ENCODE data around the gene MARS1. TPM values are rescaled to one million over a fixed set of nuclear protein-coding genes. Genes with fewer than 3 reads are reported as not detected.

The MARS1 gene
- total RNA-seq, 1 donor from 2014 or later, result 290 TPM

DNA sequence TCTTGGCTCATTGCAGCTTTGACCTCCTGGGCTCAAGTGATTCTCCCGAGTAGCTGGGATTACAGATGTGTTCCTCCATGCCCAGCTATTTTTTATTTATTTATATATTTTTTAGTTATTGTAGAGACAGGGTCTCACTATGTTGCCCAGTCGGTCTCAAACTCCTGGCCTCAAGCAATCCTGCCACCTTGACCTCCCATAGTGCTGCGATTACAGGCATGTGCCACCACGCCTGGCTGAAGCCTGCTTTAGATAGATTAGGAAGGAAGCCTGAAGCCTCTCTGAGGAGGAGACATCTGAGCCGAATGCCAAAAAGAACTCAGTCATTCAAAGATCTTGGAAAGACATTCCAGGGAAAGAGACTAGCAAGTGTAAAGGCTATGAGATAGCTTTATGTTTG, 43.1 kb upstream of the MARS1 start:
- H3K4me3 Mint-ChIP-seq (ENCODE audit: low read depth), result no peak overlapping the region
- no peak overlapping the region for H3K27ac Mint-ChIP-seq
- no peaks in the 10 kb centered on the region for H3K36me3 Mint-ChIP-seq (ENCODE audit: insufficient read depth)
- TF ChIP-seq, protein P1, sequence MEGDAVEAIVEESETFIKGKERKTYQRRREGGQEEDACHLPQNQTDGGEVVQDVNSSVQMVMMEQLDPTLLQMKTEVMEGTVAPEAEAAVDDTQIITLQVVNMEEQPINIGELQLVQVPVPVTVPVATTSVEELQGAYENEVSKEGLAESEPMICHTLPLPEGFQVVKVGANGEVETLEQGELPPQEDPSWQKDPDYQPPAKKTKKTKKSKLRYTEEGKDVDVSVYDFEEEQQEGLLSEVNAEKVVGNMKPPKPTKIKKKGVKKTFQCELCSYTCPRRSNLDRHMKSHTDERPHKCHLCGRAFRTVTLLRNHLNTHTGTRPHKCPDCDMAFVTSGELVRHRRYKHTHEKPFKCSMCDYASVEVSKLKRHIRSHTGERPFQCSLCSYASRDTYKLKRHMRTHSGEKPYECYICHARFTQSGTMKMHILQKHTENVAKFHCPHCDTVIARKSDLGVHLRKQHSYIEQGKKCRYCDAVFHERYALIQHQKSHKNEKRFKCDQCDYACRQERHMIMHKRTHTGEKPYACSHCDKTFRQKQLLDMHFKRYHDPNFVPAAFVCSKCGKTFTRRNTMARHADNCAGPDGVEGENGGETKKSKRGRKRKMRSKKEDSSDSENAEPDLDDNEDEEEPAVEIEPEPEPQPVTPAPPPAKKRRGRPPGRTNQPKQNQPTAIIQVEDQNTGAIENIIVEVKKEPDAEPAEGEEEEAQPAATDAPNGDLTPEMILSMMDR (IDR thresholded peaks at IDR 0.05; ENCODE audit: unreplicated experiment), result no peak
- no peaks in the 10 kb centered on the region for H3K27me3 Mint-ChIP-seq
- DNase-seq (ENCODE audit: low spot score, unreplicated experiment), result no peak
- no peaks in the 10 kb centered on the region for H3K9me3 Mint-ChIP-seq (ENCODE audit: low read depth)
- no peaks in the 10 kb centered on the region for H3K4me1 Mint-ChIP-seq (ENCODE audit: low read depth)

DNA sequence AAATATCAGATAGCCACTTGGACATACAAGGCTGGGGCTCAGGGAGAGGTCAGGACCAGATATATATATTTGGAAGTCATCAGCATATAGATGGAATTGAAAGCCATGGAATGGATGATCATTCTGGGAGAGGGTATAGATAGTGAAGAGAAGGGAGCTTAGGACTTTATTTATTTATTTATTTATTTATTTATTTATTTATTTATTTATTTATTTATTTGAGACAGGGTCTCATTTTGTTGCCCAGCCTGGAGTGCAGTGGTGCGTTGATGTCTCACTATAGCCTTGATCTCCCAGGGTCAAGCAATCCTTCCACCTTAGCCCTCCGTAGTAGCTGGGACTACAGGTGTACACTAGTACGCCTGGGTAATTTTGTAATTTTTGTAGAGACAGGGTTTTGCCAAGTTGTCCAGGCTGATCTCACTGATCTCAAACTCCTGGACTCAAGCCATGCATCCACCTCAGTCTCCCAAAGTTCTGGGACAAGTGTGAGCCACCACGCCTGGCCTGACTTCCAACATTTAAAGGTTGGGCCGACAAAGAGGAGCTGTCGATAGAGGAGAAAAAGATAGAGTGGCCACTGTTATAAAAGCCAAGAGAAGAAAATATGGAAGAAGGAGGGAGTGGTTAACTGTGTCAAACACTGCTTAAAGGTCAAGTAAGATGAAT, 41.4 kb upstream of the MARS1 start:
- Mint-ChIP-seq H3K36me3 (ENCODE audit: insufficient read depth) (no peaks in the 10 kb centered on the region), H3K27ac (no peak overlapping the region), H3K9me3 (ENCODE audit: low read depth) (no peaks in the 10 kb centered on the region), H3K4me1 (ENCODE audit: low read depth) (peaks cover 3% of the 10 kb centered on the region), H3K27me3 (peaks cover 7% of the 10 kb centered on the region), H3K4me3 (ENCODE audit: low read depth) (no peak overlapping the region)
- DNase-seq (ENCODE audit: low spot score, unreplicated experiment), result no peak
- TF ChIP-seq, protein P1 (IDR thresholded peaks at IDR 0.05; ENCODE audit: unreplicated experiment), result no peak

DNA sequence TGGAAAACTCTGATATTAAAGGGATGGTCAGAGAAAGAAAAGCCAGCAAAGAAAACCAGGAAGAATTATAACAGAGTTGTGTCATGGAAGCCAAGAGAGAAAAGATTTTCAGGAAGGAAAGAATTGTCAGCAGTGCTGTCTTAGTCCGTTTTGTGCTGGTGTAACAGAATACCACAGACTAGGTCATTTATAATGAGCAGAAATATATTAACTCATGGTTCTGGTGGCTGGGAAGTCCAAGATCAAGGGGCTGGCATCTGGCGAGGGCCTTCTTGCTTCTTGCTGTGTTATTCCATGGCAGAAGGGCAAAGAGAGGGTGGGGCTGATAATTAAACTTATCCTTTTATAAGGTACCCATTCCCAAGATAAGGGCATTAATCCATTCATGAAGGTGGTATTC, 39.2 kb upstream of the MARS1 start:
- no peaks in the 10 kb centered on the region for H3K9me3 Mint-ChIP-seq (ENCODE audit: low read depth)
- DNase-seq (ENCODE audit: low spot score, unreplicated experiment), result no peak
- H3K27ac Mint-ChIP-seq, result no peak overlapping the region
- H3K4me3 Mint-ChIP-seq (ENCODE audit: low read depth), result no peak overlapping the region
- peaks cover 7% of the 10 kb centered on the region for H3K27me3 Mint-ChIP-seq
- H3K36me3 Mint-ChIP-seq (ENCODE audit: insufficient read depth), result no peaks in the 10 kb centered on the region
- peaks cover 7% of the 10 kb centered on the region for H3K4me1 Mint-ChIP-seq (ENCODE audit: low read depth)
- TF ChIP-seq, protein P1 (IDR thresholded peaks at IDR 0.05; ENCODE audit: unreplicated experiment), result no peak

DNA sequence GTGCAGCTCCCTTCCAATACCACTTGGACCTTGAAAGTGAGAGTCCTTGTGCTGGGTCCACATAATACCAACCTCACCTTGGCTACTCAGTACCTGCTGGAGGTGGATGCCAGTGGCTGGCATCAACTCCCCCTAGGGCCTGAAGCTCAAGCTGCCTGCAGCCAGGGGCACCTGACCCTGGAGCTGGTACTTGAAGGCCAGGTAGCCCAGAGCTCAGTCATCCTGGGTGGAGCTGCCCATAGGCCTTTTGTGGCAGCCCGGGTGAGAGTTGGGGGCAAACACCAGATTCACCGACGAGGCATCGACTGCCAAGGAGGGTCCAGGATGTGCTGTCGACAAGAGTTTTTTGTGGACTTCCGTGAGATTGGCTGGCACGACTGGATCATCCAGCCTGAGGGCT, 38.5 kb upstream of the MARS1 start:
- H3K9me3 Mint-ChIP-seq (ENCODE audit: low read depth), result no peaks in the 10 kb centered on the region
- no peak overlapping the region for H3K4me3 Mint-ChIP-seq (ENCODE audit: low read depth)
- H3K27me3 Mint-ChIP-seq, result peaks cover 7% of the 10 kb centered on the region
- peaks cover 7% of the 10 kb centered on the region for H3K4me1 Mint-ChIP-seq (ENCODE audit: low read depth)
- TF ChIP-seq, protein P1 (IDR thresholded peaks at IDR 0.05; ENCODE audit: unreplicated experiment), result no peak
- DNase-seq (ENCODE audit: low spot score, unreplicated experiment), result no peak
- no peaks in the 10 kb centered on the region for H3K36me3 Mint-ChIP-seq (ENCODE audit: insufficient read depth)
- H3K27ac Mint-ChIP-seq, result no peak overlapping the region

DNA sequence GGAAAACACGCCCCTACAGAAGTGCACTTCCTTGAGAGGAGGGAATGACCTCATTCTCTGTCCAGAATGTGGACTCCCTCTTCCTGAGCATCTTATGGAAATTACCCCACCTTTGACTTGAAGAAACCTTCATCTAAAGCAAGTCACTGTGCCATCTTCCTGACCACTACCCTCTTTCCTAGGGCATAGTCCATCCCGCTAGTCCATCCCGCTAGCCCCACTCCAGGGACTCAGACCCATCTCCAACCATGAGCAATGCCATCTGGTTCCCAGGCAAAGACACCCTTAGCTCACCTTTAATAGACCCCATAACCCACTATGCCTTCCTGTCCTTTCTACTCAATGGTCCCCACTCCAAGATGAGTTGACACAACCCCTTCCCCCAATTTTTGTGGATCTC, 37.8 kb upstream of the MARS1 start:
- no peak overlapping the region for H3K4me3 Mint-ChIP-seq (ENCODE audit: low read depth)
- no peak for DNase-seq (ENCODE audit: low spot score, unreplicated experiment)
- no peaks in the 10 kb centered on the region for H3K9me3 Mint-ChIP-seq (ENCODE audit: low read depth)
- H3K27me3 Mint-ChIP-seq, result peaks cover 7% of the 10 kb centered on the region
- H3K4me1 Mint-ChIP-seq (ENCODE audit: low read depth), result peaks cover 7% of the 10 kb centered on the region
- no peaks in the 10 kb centered on the region for H3K36me3 Mint-ChIP-seq (ENCODE audit: insufficient read depth)
- TF ChIP-seq, protein P1 (IDR thresholded peaks at IDR 0.05; ENCODE audit: unreplicated experiment), result no peak
- no peak overlapping the region for H3K27ac Mint-ChIP-seq
